Endothelial cell of hepatic sinusoid (primary cell): ENCODE results near the gene SPOUT1.

Experiments
- in situ Hi-C: cut with HindIII; loops from 2 replicates; pipeline ENCODE4 v1.10.0; 2017; ENCODE audit warnings: low sequenced_read_pairs

SPOUT1 gene

DNA sequence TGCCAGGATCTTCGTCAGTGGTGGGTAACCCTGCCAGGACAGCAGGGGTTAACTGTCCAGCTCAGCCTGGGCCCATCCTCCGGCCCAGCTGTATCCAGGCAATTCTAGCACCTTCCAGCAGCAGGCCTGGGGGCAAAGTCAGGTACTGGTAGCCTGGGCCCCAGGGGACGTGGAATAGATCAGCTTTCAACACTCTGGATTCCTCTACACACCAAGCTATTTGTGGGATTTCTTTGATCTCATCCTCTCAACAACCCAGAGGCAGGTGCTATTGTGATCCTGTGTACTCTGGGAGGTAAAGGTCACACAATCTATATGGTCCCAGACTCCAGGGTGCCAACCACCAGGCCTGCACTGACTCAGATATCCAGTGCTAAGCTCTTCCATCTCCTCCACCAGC, 8.7 kb upstream of the SPOUT1 start:
- in situ Hi-C loops = no loop called here

DNA sequence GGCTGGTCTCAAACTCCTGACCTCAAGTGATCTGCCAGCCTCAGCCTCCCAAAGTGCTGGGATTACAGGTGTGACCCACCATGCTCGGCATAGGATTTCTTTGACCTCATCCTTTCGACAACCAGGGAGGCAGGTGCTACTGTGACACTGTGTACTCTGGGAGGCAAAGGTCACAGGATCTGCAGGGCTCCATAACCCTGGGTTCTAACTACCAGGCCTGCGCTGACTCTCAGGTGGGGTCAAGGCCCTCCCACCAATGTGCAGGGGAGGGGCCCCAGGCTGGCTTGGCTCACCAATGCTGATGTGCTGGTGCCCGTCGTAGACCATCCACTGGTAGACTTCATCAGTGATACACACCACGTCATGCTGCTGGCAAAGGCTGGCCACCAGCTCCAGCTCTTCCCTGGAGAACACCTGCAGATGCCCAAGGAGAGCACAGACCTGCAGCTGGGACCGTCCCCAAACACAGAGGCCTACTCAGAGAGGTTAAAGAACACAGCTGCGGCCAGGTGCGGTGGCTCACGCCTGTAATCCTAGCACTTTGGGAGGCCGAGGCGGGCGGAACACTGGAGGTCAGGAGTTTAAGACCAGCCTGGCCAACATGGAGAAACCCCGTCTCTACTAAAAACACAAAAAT, 7.0 kb upstream of the SPOUT1 start:
- in situ Hi-C loops = no loop called here

DNA sequence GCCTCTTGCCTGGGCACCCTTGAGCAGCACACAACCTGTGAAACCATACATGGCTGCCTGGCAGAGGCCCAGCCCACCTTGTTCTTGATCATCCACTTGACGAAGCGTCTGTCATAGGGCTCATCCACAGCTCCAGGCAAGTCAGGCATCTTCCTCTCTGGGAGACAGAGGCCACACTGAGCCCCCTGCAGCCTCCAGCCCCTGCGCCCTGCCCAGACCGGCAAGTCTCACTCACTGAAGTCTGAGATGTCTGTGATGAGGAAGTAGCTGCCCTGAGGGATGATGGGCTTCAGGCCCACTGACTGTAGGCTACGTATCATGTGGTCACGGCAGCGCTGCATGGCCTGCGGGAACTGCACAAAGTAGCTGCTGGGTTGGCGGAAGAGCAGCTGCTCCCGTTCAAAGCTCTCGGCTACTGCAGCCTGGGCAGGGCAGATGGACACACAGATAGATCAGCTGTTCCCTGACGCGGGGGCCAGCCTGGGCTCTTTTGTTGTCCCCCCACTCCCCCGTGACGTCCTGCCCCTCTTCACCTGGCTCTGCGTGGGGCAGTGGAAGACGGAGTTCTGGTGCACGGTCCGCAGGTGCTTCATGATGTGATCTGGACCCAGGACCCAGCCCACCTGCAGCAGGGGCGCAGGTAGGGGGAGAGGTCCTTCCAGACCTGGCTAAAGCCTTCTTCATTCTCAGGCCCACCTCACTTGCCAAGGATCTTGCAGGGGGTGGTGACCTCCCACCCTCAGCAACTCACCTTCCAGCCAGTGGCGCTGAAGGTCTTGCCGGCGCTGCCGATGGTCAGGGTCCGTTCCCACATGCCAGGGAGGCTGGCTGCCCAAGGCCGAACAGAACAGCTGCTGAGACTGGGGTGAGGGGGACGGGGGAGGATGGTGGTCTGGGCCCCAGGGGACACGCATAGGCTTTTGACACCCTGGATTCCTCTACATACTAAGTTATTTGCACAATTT, 5.9 kb upstream of the SPOUT1 start:
- in situ Hi-C loops = no loop called here

DNA sequence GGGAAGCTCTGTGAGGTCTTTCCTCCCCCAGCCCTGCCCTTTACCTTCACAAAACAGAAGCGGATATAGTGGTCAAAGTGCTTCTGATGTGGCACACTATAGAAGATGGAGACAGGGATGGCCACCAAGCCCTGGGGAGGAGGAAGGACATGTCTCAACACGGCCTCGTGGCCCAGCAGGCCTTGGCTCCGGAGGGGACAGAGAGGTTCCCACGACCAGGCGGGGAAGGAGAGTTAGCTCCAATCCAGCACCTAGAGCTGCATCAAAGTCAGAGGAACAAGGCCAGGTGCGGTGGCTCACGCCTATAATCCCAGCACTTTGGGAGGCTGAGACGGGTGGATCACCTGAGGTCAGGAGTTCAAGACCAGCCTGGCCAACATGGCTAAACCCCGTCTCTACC, 4.1 kb upstream of the SPOUT1 start:
- in situ Hi-C loops = no loop called here

DNA sequence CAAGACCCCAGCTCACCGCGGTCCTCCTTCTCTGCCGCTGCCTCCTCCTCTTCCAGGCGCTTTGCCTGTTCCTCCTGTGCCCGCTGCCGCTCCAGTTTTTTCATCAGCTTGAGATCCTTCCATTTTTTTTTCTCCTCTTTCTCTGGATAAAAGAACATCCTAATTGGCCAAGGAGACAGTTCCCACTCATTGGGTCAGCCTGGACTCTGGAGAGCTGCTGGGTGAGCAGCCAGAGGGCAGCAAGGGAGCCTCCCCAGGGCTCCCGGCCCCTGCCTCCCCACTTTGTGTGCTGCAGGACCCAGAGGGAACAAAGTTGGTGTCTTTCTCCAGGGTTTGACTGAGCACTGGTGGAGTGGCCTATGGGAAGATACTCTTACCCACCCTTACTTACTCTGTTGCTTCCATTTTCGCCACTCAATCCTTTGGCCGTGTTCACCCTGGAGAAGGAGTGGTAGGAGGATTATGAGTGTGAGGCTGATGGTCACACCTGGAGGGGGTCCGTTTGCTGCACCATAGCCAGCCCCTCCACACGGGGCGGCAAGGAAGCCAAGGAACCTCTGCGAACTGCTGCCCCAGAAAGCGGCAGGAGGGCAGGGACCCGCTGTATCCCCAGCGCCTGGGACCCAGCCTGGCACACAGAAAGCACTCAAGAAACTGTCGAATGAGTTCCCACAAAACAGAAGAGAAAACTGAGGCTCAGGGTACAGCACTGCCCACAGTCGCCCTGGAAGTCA, 708 bp downstream of the SPOUT1 start:
- in situ Hi-C loops = no loop called here

DNA sequence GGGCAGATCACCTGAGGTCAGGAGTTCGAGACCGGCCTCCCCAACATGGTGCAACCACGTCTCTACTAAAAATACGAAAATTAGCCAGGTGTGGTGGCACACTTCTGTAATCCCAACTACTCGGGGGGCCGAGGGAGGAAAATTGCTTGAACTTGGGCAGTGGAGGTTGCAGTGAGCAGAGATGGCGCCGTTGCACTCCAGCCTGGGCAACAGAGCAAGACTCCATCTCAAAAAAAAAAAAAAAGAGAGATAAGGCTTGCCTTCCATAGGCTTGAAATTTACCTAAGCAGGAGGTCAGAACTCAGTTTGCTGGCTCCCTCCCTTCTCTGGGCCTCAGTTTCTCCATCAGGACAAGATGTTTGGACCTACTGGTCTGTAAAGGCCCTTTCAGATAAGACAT, 1.3 kb downstream of the SPOUT1 start:
- in situ Hi-C loops = no loop called here

DNA sequence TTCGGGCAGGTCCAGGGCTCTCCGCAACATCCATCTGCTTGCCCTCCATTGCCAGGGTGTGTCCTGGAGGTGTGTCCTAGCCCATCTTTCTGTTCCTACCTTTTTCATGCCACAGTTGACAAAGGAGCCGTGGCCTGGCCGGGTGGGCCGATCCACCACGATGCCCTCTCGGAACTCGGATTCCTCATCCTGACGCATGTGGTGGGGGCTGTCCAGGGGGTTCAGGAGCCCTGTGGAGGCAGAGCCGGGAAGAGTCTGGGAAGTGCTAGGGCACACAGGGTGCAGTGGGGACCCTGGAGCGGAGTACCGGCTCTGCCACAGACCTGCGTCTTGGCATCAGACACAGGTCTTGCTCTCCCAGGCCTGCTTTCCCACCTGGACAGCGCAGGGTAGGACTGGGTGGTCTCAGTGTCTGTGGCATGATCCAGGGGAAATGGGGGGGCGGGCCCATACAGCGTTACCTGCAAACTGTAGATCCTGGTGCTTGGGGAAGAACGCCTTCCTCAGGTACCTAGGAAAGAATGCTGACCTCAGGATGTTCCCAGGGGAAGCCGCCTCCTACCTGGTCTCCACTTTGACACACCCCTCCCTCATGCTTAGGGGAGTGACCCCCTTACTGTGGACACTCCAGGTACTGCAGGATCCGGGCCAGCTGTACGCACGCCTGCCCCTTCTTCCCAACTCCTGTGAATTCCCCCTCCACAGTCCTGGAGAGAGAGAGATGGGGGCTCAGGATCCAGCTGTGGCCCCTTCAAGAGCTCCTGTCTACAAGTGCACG, 3.5 kb downstream of the SPOUT1 start:
- in situ Hi-C loops = no loop called here

DNA sequence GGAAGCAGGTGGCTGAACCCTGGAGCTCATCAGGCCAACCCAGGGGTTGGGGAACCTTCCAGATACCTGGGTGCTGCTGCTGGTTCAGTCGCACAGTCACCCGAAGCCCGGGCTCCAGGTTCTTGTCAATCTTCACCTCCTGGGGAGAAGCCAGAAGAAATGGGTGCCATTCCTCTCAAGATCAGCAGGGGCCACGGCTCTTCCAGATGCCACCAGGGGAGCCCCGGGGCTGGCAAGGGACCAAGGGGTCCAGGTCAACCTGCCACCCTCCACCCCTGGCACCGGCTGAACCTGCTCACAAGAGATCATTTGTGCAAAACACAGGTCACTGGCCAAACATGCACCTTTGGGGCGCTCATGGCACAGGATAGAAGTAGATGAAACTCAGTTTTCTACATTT, 4.7 kb downstream of the SPOUT1 start:
- in situ Hi-C loops = no loop called here

DNA sequence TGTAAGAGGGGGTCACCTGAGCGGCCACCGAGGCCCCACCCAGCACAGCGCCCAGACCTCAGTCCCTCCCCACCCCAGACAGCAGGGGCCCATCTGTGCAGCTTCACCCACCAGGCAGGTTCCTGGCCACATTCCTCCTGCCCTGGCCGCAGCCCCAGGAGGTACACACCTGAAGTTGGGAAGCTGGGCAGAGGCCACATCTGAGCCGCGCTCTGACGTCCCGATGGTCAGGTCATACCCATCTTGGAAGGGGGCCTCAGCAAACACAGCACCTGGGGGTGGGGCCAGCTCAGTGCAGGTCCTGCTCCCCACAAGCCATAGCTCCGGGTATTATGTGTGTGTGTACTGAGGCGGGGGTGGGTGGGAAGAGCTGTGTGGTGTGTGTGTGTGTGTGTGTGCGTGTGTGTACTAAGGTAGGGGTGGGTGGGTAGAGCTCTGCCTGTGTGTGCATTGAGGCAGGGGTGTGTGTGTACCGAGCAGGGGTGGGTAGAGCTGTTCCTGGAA, 5.6 kb downstream of the SPOUT1 start:
- in situ Hi-C loops = no loop called here

DNA sequence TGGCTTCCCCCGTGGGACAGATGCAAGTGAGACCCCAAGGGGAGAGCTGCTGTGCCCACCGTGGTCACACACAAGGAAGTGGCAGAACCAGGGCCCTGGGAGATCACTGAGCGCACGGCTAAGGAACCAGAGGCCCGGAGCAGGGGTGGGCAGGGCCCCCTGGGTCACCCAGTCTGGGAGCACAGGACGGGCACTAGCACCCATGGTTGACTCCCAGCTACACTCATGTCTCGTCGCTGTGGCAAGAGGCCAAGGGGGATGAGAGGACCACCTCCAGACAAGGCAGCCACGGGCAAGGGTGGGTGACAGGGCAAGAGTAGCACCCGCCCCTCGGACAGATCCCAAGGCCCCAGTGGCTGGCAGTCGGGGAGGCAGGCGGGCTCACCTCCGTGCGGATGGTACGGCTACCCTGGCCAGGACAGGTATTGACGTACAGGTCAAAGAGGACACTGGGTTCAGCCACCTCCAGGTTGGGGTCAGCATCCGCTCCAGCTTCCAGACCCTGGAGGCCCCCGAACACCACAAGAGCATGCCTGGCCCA, 6.2 kb downstream of the SPOUT1 start:
- in situ Hi-C loops = no loop called here

DNA sequence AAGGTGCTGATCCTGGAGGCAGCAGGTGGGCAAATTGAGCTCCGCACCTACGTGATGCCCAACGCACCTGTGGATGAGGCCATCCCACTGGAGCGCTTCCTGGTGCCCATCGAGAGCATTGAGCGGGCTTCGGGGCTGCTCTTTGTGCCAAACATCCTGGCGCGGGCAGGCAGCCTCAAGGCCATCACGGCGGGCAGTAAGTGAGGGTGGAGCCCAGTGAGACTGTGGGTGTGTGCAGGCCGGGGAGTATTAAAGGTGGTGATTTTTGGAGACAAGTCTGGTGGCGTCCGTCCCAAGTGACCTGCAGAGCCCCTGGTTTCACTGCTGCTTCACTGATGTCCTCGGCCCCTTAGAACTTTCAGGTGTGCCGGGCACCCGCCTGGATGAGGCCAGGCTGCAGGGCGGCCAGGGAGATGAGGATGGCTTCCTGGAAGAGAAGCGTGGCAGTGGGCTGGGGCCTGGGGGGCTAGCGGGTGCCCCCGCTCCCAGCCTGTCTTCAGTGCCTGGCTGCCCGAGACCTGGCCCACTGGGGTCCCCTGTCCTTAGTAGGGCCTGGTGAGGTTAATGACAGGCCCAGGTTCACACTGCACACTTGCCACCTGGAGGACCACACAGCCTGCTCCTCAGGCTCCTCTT, 7.1 kb downstream of the SPOUT1 start:
- in situ Hi-C loops = no loop called here

DNA sequence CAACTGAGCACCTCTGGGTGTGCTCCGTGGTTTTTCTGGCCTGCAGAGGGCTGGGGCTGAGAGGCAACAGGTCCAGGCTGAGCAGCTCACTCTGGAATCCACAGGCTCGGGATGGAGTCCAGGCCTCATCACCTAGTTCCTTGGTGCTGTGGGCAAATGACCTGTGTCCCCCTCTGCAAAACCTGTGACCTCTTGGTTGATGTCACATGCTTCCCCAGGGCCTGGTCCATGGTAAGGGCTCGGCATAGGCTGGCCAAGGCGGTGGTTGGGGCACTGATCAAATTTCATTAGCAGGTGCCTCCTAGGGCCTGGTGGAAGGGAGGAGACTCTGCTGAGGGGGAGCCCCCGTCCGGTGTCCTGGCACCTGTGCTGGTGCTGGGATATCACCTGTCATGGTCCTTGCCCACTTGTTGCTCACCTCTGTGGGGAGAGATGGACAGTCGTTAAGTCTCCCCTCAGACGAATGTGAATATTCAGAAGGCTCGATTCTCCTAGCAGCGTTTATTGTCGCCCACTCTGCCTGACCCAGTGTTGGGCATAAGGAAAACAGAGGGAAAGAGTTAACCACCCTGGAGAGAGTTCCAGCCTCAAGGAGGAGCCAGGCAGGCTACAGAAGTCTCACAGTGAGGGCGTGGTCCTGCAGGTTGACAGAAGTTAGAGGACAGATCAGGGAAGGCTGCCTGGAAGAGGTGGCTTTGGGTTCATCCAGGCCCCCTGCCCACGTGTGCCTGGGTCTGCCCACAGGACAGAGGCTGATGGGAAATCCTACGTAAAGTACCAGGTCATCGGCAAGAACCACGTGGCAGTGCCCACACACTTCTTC, 7.8 kb downstream of the SPOUT1 start:
- in situ Hi-C loops = no loop called here

DNA sequence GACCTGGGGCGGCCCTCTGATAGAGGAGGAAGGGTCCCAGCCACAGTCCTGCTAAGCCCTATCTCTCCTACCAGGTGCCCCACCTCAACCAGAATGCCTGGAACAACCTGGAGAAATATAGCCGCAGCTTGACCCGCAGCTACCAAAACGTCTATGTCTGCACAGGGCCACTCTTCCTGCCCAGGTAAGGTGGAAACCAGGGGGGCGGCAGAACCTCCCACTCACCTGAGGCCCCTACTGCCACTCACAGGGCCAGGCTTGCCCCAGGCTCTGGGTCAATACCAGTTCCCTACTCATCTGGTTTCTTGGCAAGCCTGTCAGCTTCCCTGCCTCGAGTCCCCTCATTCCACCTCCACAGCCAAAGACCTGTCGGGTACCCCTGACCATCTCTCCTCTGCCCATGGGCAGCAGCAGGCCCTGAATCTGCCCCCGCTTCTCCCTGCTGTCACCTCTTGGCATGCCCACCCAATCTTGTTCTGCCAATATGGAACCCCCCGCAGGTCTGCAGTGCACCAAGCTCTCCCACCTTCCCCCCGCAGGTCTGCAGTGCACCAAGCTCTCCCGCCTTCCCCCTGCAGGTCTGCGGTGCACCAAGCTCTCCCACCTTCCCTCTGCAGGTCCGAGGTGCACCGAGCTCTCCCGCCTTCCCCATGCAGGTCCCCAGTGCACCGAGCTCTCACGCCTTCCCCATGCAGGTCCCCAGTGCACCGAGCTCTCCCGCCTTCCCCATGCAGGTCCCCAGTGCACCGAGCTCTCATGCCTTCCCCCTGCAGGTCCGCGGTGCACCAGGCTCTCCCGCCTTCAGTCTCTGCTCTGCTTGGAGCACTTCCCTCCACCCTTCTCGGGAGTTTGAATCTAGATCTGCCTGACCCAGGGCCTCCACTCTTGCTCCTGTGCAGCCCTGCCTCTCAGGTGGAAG, 8.7 kb downstream of the SPOUT1 start:
- in situ Hi-C loops = no loop called here

DNA sequence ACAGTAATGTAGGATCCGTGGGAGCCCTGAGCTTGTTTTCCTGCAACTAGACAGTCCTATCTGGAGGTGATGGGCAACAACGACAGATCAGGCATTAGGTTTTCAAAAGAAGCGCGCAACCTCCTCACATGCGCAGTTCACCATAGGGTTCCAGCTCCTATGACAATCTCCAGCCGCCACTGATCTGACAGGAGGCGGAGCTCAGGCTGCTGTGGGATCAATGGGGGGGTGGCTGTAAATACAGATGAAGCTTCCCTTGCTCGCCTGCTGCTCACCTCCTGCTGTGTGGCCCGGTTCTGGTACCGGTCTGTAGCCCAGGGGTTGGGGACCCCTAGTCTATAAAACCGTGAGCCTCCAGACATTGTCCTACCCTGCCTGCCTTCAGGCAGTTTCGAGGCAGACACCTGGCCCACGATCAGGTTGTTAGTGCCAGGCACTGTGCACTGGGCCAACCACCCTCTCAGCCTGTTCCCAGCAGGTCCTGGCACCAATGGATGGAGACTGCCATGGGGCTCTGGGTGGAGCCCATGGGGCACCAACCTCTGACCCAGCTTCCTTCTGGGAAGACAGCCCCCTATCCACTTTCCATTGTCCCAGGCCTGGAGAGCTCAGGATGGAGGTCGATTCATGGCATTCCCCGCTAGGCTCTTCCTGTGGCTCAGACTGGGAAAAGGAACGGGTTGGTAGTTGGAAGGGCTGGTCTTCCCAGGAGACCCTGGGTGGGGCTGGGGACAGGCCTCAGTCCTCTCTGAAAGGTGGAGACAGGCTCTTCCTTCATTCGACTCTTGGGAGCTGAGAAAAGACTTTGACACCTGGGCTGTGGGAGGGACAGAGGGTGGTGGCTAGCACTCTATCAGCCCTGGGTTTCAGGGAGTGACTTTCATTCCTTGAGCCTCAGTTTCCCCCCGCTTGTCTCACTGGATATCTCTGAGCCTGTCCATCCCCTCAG, 9.6 kb downstream of the SPOUT1 start:
- in situ Hi-C loops = no loop called here

DNA sequence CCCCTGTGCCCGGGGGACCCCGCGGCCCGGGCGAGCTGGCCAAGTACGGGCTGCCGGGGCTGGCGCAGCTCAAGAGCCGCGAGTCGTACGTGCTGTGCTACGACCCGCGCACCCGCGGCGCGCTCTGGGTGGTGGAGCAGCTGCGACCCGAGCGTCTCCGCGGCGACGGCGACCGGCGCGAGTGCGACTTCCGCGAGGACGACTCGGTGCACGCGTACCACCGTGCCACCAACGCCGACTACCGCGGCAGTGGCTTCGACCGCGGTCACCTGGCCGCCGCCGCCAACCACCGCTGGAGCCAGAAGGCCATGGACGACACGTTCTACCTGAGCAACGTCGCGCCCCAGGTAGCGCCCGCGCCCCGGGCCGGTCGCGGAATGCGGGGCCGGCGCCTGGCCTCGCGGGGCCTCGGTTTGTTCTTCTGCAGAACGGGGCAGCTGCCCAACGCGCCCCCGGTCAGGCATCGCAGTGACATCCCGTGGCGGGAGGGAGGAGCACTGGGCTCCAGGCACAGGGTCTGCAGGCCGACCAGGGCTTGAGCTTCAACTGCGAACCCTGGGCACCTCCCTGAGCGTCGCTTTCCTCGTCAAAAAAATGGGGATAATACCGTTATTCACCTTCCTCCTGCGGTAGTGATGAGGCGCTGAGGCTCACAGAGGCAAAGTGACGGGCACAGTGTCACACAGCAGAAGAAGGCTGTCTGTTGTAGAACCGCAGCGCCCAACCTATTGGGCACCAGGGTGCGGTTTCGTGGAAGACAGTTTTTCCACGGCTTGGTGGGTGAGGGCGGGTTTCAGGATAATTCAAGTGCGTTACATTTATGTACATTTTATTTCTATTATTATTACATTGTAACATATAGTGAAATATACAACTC, 10.5 kb downstream of the SPOUT1 start:
- in situ Hi-C loops = no loop called here
